HG03521 (cell line): ENCODE data around the gene DHRS7.
A peak's percentile ranks its signal among the peaks of the same experiment; 100 is the strongest.

Source experiments
- ATAC-seq: cut with Tn5 transposase; IDR thresholded peaks from one replicate; pipeline ENCODE4 v1.9.1; 2021; ENCODE audit warnings: mild to moderate bottlenecking, moderate library complexity; ENCODE audit not compliant: unreplicated experiment

Gene DHRS7, protein sequence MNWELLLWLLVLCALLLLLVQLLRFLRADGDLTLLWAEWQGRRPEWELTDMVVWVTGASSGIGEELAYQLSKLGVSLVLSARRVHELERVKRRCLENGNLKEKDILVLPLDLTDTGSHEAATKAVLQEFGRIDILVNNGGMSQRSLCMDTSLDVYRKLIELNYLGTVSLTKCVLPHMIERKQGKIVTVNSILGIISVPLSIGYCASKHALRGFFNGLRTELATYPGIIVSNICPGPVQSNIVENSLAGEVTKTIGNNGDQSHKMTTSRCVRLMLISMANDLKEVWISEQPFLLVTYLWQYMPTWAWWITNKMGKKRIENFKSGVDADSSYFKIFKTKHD

DNA sequence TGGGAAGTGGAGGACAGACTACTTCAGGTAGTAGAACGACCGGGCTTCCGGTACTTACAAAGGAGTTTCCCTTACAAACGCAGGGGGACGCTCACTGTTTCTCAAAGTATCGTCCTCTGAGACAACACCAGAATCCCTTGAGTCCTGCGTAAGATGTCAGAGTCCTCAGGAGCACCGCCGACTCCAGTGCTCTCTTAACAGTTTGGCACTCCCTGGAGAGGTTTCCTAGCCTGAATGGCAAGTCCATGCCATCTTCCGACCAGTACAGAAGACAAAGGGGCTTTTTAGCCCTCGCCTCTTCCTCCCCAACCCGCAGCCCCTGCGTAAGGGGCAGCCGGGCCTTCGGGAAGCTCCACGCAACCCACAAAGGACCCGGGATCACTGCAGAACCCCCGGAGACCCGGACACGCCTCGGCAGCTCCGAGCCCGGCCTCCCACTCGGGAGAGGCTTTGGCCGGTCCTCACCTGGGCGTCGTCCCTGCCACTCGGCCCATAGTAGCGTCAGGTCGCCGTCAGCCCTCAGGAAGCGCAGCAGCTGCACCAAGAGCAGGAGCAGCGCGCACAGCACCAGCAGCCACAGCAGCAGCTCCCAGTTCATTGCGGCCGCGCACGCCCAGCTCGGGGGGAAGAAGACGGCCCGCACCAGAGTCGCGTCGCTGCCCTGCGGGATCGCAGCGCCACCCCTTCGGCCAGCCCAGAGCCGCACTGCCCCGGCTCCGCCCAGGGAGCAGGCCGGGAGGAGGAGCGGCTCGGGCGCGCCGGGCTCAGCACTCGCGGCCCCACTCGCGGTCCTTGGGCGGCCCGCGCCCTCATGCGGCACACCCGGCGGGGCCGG lies at the start of gene DHRS7:
Gene DHRS7 (minus strand): TSS at position 687 of the 835 bp plus-strand sequence. CDS start 89 bp downstream, at position 598.
- ATAC-seq: peak; percentile 87

DNA sequence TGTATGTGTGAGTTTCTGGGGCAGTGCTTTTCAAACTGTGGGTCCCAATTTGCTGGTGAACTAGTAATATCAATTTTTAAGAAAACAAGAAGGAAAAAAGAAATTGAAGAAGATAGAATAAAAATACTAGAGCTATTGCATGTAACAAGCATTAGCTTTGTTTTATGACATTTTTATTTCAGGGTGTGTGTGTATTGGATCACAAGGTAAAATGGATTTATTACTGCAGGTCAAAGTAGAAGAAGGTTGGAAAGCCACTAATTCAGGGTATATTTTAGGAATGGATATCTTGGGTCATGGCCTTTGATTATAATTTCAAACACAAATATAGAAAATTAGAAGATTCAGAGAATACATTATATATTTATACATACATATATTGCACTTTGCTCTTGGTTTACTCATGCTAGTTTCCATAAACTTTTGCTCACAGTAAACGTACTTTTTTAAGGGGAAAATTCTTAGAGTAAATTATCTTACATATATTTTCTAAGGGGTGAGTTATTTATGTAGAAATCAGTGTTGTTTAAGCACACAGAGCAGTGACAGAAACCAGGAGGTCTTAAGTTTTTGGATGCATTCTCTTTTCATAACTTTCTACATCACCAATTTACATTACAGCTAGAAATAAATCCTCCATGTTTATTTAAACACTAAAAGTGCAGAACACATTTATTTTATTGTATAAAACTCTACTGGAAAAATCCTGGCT lies 49.4 kb upstream of the DHRS7 start:
- ATAC-seq: no peak

- ATAC-seq: no peak
These were observed 48.8 kb upstream of the DHRS7 start for GRCh38 chr14:60214003-60214402.

DNA sequence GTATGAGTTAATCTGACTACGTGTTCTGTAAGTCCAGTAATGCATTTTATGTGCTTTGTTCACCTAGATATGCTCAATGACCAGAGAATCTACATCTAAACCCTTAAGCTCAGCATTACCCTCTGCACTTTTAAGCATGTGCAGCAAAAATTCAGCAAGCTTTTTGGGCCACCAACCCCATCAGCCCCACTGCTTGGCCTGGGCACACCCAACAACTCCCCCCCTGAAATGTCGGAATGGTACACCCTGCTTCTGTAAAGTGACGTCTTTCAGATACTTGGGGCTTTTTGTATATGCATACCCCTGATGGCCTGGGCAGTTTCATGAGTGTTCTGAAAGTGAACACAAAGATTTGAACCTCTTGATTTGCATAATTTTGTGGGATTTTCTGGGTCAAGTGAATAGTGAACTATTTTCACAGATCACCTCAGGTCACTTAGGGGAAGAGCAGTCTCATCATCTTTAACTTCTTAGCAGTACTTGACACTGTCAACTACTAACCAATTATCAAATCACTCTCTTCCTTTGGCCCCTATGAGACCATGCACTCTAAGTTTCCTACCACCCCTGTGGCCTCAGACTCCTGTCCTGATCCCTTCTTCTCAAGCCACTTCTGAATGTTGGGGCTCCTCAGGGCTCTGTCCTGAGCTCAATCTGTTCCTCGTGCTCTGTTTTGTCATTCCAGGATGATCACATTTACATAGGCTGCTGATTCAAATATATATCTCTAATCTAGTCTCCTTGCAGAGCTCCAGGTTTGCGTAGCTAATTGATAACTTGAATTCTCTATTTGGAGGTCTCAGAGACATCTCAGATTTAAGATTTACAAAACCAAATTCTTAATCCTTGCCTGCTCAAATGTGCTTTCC lies 47.5 kb upstream of the DHRS7 start:
- ATAC-seq: peak; percentile 91

- ATAC-seq: no peak
These were observed 46.0 kb upstream of the DHRS7 start for GRCh38 chr14:60211153-60211552.

DNA sequence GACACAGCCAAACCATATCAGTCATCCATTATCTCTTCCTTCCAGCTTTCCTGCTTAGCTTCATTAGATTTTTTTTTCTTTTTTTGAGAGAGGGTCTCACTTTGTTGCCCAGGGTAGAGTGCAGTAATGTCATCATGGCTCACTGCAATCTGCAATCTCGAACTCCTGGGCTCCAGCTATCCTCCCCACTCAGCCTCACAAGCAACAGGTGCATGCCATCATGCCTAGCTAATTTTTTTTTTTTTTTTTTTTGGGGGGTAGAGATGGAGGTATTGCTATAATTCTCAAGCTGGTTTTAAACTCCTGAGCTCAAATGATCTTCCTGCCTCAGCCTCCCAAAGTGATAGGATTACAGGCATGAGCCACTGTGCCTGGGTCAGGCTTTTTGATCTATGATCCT lies 45.5 kb upstream of the DHRS7 start:
- ATAC-seq: no peak

GRCh38 chr14:60206837-60207533 lies 41.8 kb upstream of the DHRS7 start:
- no peak for ATAC-seq

DNA sequence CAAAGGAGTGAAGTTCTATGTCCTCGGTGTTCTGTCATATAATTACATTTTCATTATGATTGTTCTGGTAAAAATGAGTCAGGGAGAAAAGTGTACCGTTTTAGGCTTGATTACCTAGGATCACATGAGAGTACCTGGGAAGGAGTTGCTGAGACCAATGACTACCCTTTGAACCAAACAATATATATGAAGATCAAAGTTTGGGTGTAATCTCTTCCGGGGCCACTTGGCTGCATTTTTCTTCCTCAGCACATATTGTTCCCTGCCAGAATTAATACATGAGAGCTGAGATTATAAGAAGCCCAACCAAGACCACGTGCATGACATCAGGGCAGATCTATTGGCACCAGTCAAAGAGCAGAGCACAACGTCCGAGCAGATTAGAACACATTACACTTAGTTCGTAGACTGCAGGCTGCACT lies 41.1 kb upstream of the DHRS7 start:
- no peak for ATAC-seq

GRCh38 chr14:60204843-60205774 lies 39.9 kb upstream of the DHRS7 start:
- peak; percentile 60 for ATAC-seq

- peak; percentile 65 for ATAC-seq
These were observed 39.1 kb upstream of the DHRS7 start for GRCh38 chr14:60204104-60204842.

DNA sequence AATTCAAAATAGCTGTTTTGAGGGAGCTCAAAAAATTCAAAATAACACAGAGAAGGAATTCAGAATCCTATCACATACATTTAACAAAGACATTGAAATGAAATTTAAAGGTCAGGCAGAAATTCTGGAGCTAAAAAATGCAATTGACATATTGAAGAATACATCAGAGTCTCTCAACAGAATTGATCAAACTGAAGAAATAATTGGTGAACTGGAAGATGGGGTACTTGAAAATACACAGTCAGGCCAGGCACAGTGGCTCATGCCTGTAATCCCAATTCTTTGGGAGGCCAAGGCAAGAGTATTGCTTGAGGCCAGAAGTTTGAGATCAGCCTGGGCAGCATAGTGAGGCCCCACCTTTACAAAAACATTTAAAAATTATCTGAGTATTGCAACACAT lies 34.1 kb upstream of the DHRS7 start:
- no peak for ATAC-seq

DNA sequence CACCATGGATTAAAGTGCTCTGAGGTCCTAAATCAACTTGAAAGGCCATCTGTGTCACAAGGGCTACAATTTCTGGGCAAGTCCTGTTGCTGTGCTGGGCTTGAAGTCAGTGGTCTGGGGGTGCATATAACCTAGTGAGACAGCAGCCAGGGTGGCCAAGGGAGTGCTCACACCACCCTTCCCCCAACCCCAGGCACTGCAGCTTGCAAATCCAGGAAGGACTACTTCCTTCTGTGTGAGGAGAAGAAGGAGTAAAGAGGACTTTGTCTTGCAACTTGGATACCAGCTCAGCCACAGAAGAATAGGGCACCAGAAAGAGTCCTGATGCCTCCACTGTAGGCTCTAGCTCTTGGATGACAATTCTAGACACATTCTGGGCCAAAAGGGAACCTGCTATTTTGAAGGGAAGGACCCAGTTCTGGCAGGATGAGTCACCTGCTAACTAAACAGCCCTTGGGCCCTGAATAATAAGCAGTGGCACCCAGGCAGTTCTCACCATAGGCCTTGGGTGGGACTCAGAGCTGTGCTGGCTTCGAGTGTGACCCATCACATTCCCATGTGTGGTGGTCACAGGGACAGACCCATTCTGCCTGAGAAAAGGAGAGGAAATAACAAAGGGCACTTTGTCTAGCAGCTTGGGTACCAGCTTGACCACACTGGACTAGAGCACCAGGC lies 32.6 kb upstream of the DHRS7 start:
- ATAC-seq: no peak

GRCh38 chr14:60196291-60196690 lies 31.1 kb upstream of the DHRS7 start:
- ATAC-seq: no peak

- ATAC-seq: peak; percentile 77
These were observed 30.1 kb upstream of the DHRS7 start for GRCh38 chr14:60195179-60195810.

- no peak for ATAC-seq
These were observed 25.0 kb upstream of the DHRS7 start for GRCh38 chr14:60189923-60190840.

DNA sequence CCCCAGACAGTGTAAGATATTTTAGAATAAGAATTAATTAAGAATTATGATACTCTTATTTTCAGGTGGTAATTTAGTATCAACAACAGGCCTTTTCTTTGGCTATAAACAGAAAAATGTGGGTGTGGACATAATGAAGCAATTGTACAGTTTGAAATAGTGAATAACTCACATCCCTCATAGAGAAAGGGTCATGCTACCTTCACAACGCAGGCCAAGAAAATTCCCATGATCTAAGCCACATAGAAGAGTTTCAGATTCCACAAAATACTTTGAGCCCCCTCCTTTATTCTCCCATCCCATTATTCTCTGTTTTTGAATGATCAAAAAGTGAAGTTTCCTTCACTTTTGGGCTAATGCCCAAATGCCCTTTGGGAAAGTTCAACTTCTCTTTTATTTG lies 23.5 kb upstream of the DHRS7 start:
- ATAC-seq: no peak
